Measurements from ENCODE around the gene CSKMT.

DNA sequence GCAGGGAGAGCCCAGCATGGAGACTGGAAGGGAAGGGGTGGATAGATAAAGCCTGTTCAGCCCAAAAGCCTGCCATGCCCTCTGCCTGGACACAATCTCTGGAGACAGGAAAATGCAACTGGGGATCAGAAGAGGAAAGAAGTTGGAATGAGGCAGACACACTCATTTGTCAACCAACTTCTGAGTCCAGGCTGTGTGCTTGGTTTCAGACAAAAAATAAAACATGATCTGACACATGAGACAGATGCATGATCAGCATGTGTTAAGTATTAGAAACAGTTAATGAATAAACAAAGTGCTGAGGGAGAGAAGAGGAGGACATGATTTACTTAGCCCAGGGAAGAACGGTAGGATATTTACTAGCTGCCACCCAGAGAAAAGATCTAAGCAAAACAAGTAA lies 23.4 kb downstream of the CSKMT start:
- no peak for TF ChIP-seq POLR2AphosphoS5 (IDR thresholded peaks at IDR 0.05; ENCODE audit: insufficient read depth, low read depth, low read length)
- TF ChIP-seq CTCF (IDR thresholded peaks at IDR 0.05; ENCODE audit: extremely low read depth in 1 of 2, insufficient read depth in 1 of 2, low read depth in 1 of 2, low read length in 2 of 2): no peak
- TF ChIP-seq JUN (IDR thresholded peaks at IDR 0.05; ENCODE audit: borderline replicate concordance, insufficient read depth, insufficient read length, low read depth): no peak
- TF ChIP-seq, protein P1, sequence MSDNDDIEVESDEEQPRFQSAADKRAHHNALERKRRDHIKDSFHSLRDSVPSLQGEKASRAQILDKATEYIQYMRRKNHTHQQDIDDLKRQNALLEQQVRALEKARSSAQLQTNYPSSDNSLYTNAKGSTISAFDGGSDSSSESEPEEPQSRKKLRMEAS (IDR thresholded peaks at IDR 0.05; ENCODE audit: insufficient read depth, insufficient read length): no peak

Data from endothelial cell of umbilical vein (primary cell).